CD4-positive, alpha-beta T cell treated with Interleukin-21 for 1 hour (primary cell): ENCODE results near the gene HMBS.

Experiments used
- DNase-seq: peaks from one replicate; pipeline ENCODE4 v3.0.0-alpha.2; 2020

The HMBS gene

DNA sequence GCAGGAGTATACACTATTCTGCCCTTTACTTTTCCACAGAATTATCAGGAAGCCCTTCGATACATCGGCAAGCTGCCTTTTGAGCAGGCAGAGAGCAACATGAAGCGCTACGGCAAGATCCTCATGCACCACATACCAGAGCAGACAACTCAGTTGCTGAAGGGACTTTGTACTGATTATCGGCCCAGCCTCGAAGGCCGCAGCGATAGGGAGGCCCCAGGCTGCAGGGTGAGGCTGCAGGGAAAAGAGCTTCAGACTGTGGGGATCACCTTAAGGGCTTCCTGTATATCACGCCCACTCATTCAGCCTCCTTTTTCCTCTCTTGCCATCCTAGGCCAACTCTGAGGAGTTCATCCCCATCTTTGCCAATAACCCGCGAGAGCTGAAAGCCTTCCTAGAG, 6.8 kb upstream of the HMBS start:
- DNase-seq: no peak

DNA sequence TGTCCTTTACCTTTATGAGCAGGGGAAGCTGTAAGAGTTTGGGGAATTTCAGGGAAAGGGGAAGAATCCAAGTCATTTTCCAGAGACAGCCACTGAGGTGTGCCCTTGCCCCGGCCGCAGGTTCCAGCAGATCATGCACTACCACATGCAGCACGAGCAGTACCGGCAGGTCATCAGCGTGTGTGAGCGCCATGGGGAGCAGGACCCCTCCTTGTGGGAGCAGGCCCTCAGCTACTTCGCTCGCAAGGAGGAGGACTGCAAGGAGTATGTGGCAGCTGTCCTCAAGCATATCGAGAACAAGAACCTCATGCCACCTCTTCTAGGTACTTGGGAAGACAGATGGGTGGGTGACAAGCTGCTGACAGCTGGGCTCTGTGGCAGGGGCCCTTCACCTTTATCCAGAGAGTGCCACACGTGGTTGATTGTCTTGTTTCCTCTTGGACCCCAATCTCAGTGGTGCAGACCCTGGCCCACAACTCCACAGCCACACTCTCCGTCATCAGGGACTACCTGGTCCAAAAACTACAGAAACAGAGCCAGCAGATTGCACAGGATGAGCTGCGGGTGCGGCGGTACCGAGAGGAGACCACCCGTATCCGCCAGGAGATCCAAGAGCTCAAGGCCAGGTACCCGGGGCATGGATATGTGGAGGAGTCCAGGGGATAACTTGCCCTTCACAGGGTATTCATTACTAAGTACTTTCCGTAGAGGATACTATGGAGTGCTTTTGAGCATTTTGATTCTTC, 5.8 kb upstream of the HMBS start:
- DNase-seq: no peak

DNA sequence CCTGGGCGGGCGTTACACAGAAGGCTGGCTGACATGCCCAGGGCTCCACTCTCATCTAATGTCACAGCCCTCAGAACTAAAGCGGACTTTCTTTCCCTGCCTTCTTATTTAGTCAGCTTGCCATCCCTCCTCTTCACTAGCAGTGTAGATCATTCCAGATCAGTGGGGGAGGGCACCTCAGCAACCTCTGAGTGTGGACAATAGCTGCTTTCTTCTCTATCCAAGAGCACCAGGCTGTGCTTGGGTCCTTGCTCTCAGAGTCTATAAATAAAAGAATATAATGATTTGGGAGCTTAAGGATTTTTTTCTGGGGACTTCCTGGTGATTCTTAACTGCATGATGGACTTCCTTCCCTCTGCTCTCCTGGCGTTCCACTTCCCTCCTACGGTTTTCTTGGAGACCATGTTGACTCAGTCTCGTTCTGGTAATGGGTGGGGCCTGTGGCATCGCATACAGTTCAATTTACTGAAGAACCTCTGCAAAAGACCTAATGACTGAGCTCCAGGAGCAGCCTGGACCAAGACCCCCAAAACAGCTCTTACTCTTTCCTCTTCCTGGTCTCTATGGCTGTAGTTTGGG, 2.9 kb upstream of the HMBS start:
- no peak for DNase-seq

DNA sequence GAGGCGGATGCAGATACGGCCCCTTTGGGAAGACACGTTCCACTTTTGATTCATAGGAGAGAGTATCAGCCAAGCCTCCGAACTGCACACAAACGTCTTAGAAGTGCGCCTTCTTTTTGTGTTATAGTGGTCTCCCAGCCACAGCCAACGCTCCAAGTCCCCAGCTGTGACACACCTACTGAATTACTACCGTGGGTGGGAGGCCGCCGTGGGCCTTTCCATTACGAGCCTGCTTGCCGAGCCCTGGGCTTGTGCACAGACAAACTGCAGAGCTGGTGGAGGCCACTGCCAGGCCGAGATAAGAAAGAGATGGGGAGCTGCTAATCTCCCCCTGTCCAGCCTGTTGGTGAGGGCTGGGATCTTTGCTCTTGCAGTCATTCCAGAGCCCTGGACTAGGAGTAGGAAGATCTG, 761 bp downstream of the HMBS start:
- DNase-seq: no peak

DNA sequence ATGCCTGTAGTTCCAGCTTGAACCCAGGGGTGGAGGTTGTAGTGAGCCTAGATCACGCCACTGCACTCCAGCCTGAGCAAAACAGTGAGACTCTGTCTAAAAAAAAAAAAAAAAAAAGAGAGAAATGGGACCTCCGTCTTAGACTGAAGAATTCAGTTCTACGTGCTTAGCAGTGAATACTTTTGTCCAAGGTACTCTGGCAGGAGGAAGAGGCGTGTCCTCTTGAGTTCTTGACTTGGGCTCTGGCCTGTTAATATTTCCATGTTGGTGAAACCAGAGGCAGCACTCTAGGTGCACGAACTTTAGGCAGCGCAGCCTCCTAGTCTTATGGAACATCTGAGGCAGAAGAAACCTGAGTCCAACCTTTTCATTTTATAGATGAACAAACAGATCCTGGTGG, 2.4 kb downstream of the HMBS start:
- DNase-seq: no peak

DNA sequence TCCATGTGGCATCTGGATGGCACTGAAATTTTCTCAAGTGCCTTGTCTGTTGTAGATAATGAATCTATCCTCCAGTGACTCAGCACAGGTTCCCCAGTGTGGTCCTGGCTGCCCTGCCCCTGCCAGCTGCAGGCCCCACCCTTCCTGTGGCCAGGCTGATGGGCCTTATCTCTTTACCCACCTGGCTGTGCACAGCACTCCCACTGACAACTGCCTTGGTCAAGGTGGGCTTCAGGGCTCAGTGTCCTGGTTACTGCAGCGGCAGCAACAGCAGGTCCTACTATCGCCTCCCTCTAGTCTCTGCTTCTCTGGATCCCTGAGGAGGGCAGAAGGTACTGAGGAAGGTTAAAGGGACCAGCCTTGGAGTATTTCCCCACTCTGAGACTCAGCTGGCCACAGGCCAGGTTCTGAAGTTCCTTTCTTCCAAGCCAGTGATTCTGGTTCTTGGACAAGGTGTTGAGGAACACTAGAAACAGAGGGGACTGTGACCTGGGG, 3.1 kb downstream of the HMBS start:
- no peak for DNase-seq

DNA sequence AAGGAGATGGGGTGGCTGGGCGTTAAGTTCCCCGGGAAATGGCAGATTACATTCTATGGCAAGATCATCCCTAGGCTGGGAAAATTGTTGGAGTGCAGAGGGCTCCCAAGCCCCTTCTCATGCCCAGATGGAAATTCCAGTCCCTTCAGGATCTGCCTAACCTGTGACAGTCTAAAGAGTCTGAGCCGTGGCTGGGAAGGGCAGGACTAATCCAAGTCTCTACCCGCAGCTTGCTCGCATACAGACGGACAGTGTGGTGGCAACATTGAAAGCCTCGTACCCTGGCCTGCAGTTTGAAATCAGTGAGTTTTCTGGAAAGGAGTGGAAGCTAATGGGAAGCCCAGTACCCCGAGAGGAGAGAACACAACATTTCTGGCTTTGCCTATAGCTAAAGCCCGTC, 3.7 kb downstream of the HMBS start:
- no peak for DNase-seq

DNA sequence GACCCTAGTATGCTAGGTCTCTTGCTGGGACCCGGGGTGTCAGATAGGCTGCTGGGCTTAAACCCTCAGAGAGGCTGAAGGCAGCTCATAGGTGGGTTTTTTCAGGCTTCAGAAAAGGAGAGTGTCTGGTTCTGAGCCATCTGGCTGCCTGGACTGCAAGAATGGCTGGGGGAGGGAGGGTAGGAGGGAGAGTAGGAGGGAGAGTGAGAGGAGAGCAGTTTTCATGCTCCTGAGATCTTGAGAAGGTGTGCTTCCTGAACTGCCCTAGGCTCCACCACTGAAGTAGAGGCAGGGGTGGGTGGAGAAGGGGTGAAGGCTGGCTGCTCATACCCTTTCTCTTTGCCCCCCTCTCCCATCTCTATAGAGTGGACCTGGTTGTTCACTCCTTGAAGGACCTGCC, 4.6 kb downstream of the HMBS start:
- no peak for DNase-seq

DNA sequence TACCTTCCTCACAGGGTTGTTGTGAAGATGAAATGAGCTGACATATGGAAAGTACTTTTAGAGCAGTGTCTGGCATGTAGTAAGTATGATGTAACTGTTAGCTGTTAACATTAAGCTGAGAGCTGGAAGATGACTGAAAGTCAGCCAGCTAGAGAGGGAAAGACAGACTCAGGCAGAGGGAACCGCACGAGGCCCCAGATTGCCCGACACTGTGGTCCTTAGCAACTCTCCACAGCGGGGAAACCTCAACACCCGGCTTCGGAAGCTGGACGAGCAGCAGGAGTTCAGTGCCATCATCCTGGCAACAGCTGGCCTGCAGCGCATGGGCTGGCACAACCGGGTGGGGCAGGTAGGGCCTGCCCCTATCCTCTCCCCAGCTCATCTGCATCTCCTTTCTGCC, 6.5 kb downstream of the HMBS start:
- no peak for DNase-seq

DNA sequence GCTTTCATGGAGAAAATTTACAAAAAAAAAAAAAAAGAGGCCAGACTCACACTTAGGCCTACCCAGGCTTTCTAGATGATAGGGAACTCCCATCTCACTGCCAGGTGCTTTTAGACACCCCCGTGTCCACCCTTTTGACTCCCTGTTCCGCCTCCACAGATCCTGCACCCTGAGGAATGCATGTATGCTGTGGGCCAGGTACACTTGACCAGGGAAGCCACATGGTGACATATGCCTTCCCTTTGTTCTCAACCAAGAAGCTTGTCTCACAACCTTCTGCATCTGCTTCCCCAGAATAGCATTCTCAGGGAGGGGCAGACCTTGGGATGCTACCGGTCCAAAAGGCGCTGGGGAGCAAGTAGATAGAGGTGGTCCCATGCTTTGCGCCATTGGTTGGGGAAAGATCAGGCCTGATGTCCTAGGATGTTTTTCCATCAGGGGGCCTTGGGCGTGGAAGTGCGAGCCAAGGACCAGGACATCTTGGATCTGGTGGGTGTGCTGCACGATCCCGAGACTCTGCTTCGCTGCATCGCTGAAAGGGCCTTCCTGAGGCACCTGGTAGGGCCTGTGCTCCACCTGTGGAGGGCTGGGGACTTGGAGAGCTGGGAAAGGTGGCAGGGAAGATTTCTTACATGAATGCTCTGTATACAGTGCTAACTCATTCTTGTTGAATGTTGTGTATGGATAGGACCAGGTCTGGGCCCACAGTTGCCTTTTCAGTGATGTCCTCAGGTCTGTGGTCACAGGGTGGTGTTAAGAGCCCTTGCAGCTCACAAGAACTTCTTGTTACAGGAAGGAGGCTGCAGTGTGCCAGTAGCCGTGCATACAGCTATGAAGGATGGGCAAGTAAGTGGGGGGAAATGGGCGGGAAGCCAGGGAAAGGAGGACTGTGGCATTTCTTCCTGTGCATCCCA, 7.5 kb downstream of the HMBS start:
- no peak for DNase-seq

DNA sequence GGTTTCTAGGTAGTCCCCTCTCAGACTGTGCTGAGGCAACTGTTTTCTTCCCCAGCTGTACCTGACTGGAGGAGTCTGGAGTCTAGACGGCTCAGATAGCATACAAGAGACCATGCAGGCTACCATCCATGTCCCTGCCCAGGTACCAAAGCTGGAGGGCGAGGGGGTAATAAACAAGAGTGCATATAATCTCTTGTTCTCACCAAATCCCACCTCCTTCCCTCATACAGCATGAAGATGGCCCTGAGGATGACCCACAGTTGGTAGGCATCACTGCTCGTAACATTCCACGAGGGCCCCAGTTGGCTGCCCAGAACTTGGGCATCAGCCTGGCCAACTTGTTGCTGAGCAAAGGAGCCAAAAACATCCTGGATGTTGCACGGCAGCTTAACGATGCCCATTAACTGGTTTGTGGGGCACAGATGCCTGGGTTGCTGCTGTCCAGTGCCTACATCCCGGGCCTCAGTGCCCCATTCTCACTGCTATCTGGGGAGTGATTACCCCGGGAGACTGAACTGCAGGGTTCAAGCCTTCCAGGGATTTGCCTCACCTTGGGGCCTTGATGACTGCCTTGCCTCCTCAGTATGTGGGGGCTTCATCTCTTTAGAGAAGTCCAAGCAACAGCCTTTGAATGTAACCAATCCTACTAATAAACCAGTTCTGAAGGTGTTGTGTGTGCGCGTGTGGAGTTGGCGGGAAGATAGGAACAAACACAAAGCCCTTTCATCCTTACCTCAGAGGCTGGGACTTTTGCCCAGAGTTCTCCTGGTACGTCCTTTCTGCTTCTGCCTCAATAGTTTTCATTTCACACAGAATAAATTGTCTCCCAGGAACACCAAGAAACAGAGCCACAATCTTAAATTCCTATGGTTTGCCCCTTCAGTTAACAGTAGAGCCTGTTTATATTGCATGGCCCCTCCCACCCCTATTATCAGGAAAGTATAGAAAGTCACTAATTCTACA, 8.5 kb downstream of the HMBS start:
- no peak for DNase-seq

DNA sequence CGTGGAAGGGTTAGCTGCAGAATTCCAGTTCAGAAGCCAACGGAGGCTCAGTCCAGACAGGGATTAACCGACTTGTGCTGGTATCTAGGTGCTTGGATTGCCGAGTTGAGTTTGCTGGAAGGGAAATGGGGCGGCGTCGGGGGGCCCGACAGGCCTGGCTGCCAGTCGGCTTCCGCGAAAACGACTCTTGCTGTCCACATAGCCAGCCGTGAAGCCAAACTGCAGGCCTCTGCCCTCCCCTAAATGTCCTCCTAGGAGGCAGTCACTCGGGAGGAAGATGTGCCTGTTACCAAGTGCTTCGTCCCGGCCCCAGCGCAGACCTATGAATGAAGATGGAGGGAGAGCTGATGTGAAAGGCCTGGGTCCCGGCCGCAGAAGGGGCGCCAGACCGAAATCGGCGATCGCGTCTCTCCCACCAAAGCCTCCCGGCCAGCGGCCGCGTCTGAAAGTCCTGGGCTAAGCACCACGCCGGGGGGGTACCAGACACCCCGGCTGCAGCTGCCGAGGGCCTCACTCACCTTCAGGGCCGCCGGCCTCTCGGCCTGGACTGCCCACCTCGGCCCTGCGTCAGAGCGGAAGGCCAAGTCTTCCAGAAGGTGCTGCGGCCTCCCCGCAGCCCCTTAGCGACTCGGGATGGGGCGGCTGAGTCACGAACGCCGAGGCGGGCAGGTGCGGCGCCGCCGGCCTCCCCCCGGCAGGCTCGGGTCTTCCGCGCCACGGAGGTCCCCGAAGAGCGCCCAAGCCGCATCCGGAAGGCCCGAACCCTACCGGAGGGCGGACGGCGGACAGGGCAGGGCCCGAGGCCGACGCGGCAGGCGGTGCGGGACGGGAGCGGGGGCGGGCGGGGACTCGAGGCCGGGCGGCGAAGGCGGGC, 9.5 kb downstream of the HMBS start:
- peak; percentile 50 for DNase-seq

DNA sequence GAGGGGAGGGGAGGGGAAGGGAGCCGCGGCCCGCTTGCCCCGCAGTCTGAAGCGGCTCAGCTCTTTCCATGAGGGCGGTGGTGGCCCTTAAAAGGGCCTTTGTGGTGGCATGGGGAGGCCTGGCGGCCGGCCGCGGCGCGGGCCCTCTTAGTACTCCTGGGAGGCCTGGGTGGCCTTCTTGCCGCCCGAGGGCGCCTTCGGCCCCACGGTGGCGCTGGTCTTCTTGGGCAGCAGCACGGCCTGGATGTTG, 10.1 kb downstream of the HMBS start:
- no peak for DNase-seq

DNA sequence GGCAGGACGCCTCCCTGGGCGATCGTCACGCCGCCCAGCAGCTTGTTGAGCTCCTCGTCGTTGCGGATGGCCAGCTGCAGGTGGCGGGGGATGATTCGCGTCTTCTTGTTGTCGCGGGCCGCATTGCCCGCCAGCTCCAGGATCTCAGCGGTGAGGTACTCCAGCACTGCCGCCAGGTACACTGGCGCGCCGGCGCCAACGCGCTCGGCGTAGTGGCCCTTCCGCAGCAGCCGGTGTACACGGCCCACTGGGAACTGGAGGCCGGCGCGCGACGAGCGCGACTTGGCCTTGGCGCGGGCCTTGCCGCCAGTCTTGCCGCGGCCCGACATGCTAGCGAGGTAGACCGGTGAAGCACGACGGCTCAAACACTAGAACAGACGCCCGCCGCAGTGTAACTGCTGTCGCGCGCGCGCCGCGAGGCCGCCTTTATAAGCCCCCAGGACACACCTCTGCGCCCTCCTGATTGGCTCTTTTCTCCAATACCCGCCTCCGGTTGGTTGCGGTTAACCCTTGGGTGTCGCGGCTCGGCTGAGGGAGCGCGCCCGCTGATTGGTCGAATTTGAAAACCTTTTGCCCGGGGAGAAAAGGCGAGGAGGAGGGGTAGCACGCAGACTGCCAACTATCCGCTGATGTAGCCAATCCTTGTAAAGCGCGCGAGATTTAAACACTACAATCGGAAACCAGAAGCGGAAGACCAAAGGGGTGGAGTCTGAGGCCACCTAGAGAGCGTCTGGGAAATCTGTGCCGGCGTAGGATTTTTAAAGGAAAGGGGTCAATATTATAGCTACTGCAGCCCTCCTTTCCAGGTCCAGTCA, 10.6 kb downstream of the HMBS start:
- DNase-seq: peak; percentile 100

DNA sequence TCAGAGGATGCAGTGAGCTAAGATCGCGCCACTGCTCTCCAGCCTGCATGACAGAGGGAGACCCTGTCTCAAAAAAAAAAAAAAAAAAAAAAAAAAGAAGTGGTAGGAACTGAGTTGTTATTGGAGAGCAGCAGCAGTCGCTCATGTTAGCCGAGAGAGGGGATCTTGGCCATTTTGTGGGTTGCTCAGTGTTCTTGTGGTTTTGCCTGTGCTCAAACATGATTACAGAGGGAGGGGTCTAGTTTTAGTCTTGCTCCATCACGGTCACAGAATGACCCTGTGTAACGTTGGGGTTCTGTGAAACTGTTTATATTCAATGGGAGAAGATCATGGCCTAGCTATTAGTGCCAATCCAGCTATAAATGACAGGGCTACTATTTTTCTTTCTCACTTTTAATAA, 15.0 kb downstream of the HMBS start:
- no peak for DNase-seq

DNA sequence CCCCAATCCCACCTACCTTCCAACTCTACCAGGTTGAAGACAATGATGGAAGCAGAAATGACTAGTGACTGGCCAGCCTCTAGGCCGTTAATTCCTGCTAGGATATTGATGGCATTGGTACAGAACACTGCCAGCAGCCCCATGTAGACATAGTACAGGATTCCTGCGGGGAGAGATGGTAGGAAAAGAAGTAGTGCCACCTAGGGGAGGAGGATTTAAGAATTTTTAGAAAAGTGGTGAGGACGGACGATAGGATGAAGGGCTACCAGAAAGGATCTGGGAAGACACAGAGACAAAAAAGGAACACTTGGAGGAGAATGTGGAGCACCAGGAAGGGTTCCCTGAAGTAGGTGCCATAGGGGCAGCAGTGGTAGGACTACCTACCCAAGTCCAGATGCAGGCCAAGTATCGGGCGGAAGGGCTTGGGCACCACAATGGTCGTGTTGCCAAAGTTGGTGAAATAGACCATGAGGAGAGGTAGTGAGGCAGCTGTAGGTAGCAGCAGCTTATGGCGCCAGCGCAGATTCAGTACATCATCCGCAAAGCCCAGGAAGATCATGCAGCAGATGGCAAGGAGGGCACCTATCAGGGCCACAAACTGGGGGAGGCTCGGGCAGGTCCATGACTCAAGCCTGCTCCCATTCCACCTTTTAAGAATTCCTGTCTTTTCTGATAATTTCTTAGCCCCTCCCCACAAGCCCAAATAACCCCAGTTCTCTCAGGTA, 15.7 kb downstream of the HMBS start:
- DNase-seq: no peak

DNA sequence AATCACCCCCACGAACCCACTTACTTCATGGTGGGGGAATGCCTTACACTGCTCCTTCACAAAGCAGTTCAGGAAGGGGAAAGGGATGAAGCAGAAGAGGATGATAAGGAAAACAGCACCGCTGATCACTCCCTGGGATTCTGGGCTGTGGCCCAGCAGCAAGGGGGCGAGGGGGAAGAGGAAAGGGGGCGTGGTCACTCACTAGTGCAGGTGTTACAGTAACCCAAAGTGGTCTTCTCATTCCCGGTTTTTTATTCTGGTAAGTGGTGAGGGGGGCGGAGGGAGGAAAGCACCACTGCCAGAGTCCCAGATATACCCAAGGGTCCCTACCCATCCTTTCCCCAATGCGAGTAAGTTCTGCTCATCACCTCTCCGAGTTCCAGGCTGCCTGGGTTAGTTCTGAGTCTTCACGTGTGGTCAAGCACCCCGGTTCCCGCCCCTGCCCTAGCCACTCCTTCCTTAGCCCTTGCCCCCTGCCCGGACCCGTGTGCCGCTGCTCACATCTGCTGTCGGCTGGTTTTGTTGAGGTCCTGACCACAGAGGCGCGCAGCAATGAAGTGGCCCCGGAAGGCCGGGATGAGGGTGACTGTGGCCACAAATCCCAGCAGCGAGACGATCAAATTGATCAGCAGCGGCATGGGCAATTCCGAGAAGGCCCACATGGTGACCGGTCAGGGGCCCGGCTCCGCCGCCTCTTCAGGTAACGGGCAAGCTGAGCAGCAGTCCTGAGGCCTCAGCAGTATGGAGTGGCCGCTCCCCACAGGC, 16.5 kb downstream of the HMBS start:
- DNase-seq: no peak

DNA sequence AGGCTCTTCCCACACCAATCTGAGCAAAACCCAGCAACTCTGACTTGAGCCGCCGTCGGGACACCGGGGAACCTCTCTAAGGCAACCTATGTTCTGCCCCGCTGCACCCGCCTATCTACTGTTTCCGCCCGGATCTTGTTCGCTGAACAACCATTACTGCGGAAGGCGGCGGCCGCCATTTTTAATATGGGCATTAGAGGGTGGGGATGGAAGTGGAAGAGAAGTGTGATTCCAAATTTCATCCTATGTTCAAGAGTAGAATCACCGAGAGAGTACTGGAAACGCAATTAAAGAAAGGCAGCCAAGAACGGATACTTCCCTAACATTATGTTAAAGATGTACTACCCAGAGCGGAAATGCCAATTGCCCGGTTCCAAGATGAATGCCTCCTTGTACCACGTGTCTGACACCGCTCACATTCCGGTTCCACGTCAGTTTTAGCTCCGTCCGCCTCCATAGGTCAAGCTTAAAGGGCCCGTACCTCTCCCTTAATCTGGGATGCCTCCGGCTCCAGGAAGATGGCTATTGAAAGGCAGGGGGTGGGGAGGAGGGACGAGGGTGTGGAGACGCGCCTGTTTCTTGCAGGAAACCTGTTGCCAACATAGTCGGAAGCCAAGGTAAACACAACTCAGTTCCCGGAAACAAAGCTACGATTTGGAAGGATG, 17.2 kb downstream of the HMBS start, which contains the start of gene DPAGT1:
DPAGT1 (minus strand) TSS at position 95 of the 665 bp plus-strand sequence. CDS start 198 bp downstream, outside the sequence.
- peak; percentile 89 for DNase-seq
